OCI-LY3 (cell line): Measurements from ENCODE around the gene GRAMD4.

Source experiments
- H2AFZ ChIP-seq: fragments of 200-600, 300-600 bp; shearing (Covaris generic); 2 replicates; pipeline ENCODE4 v1.6.0; 2014; ENCODE audit warnings: antibody characterized with exemption, low read depth, low read length
- H3K27ac ChIP-seq: fragments of 200-600, 300-600 bp; sonication (generic); 2 replicates; pipeline ENCODE4 v1.5.1; 2014; ENCODE audit warnings: mild to moderate bottlenecking, low read length, moderate library complexity, mixed read lengths
- H3K27me3 ChIP-seq: fragments of 200-600, 300-600 bp; sonication (generic); 2 replicates; pipeline ENCODE4 v1.6.1; 2014; ENCODE audit warnings: low read depth, low read length, mixed read lengths
- H3K36me3 ChIP-seq: fragments of 200-600, 300-600 bp; sonication (generic); replicated peaks from 2 replicates; pipeline ENCODE3; 2014; ENCODE audit warnings: low read depth, low read length, mixed read lengths
- H3K4me1 ChIP-seq: fragments of 300-600, 200-600 bp; sonication (generic); 2 replicates; pipeline ENCODE4 v1.6.1; 2014; ENCODE audit warnings: low read length, mixed read lengths
- H3K4me2 ChIP-seq: fragments of 200-600, 300-600 bp; sonication (generic); 2 replicates; pipeline ENCODE4 v1.6.1; 2014; ENCODE audit warnings: low read length, mixed read lengths
- H3K4me3 ChIP-seq: fragments of 300-600, 200-600 bp; sonication (generic); 2 replicates; pipeline ENCODE4 v1.5.1; 2014; ENCODE audit warnings: antibody characterized with exemption, mild to moderate bottlenecking, low read length, moderate library complexity
- H3K79me2 ChIP-seq: fragments of 300-600, 200-600 bp; shearing (Covaris generic); 2 replicates; pipeline ENCODE4 v1.6.1; 2014; ENCODE audit warnings: mild to moderate bottlenecking, low read length, mixed read lengths
- H3K9ac ChIP-seq: fragments of 300-600, 200-600 bp; shearing (Covaris generic); 2 replicates; pipeline ENCODE4 v1.6.0; 2014; ENCODE audit warnings: mild to moderate bottlenecking, low read length, moderate library complexity
- H3K9me3 ChIP-seq: fragments of 200-600, 300-600 bp; shearing (Covaris generic); 2 replicates; pipeline ENCODE4 v1.6.1; 2014; ENCODE audit warnings: low read length, mixed read lengths; ENCODE audit not compliant: insufficient read depth
- H4K20me1 ChIP-seq: fragments of 200-600, 300-600 bp; sonication (generic); 2 replicates; pipeline ENCODE4 v1.6.1; 2016; ENCODE audit warnings: low read length, mixed read lengths; ENCODE audit not compliant: insufficient read depth
- CTCF ChIP-seq: fragments of 200-600, 300-600 bp; sonication (generic); IDR thresholded peaks from 2 replicates; pipeline ENCODE4 v1.5.1; 2014; ENCODE audit warnings: antibody characterized with exemption, low read length, low read depth
- EZH2phosphoT487 ChIP-seq: fragments of 200-600 bp; shearing (Covaris generic); IDR thresholded peaks from 2 replicates; pipeline ENCODE4 v1.6.1; 2018; ENCODE audit warnings: antibody characterized with exemption, mixed run types, low read depth

Gene GRAMD4

GRCh38 chr22:46651316-46651715 is 31.1 kb downstream of the GRAMD4 start:
- Histone ChIP-seq H2AFZ (no peak overlapping the region), H3K9me3 (no peaks in the 10 kb centered on the region), H3K27me3 (no peaks in the 10 kb centered on the region), H3K9ac (no peak overlapping the region), H3K4me3 (no peak overlapping the region), H3K4me2 (no peak overlapping the region), H3K4me1 (peaks cover 11% of the 10 kb centered on the region), H3K79me2 (0 out of 2 replicates have a peak, but pooled peaks cover 4% of the 10 kb centered on the region), H3K36me3 (peaks cover 3% of the 10 kb centered on the region), H3K27ac (no peak overlapping the region), H4K20me1 (peaks cover 84% of the 10 kb centered on the region)
- no peak for TF ChIP-seq EZH2phosphoT487
- no peak for TF ChIP-seq CTCF

- Histone ChIP-seq H3K79me2 (0 out of 2 replicates have a peak, but pooled peaks cover 4% of the 10 kb centered on the region), H3K27ac (no peak overlapping the region), H3K9me3 (no peaks in the 10 kb centered on the region), H3K9ac (no peak overlapping the region), H3K4me3 (no peak overlapping the region), H3K4me2 (no peak overlapping the region), H4K20me1 (peaks cover 88% of the 10 kb centered on the region), H3K36me3 (peaks cover 3% of the 10 kb centered on the region), H3K4me1 (peaks cover 11% of the 10 kb centered on the region), H3K27me3 (no peaks in the 10 kb centered on the region), H2AFZ (no peak overlapping the region)
- no peak for TF ChIP-seq CTCF
- TF ChIP-seq EZH2phosphoT487, result no peak
Measured at GRCh38 chr22:46652081-46652846, 32.1 kb downstream of the GRAMD4 start.

- no peaks in the 10 kb centered on the region for H3K9me3 ChIP-seq
- peaks cover 3% of the 10 kb centered on the region for H3K36me3 ChIP-seq
- peaks cover 11% of the 10 kb centered on the region for H3K4me1 ChIP-seq
- TF ChIP-seq EZH2phosphoT487 (no peak), CTCF (no peak)
- no peaks in the 10 kb centered on the region for H3K27me3 ChIP-seq
- H3K9ac ChIP-seq, result no peak overlapping the region
- H2AFZ ChIP-seq, result no peak overlapping the region
- no peak overlapping the region for H3K4me2 ChIP-seq
- no peak overlapping the region for H3K27ac ChIP-seq
- H4K20me1 ChIP-seq, result peaks cover 87% of the 10 kb centered on the region
- 0 out of 2 replicates have a peak, but pooled peaks cover 4% of the 10 kb centered on the region for H3K79me2 ChIP-seq
- H3K4me3 ChIP-seq, result no peak overlapping the region
Measured at GRCh38 chr22:46652847-46653331, 32.7 kb downstream of the GRAMD4 start.

DNA sequence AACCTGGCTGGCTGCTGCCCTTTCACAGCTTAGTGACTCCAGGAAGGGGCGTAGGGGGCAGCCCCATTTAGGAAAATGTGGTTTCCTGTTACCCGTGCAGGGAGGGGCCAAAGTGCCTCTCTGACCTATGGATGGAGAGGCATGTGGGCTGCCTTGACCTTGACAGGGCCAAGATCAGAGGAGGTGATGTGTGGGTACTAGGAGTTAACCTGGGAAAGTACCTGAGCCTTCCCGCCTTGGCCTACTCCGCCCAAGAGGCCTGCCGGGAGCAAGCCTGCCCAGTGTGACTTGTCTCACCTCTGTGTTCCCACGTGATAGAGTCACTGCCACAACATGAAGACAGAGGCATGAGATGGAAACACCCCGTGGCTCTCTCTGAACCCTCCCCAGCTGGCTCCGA is 33.4 kb downstream of the GRAMD4 start:
- Histone ChIP-seq H3K27ac (no peak overlapping the region), H3K4me2 (peak overlapping the region; percentile 30; the same call in 1 of the 2 replicates), H3K9ac (no peak overlapping the region), H3K4me3 (no peak overlapping the region), H3K9me3 (no peaks in the 10 kb centered on the region), H3K4me1 (peaks cover 11% of the 10 kb centered on the region), H2AFZ (no peak overlapping the region), H3K79me2 (0 out of 2 replicates have a peak, but pooled peaks cover 4% of the 10 kb centered on the region), H3K27me3 (no peaks in the 10 kb centered on the region), H3K36me3 (peaks cover 3% of the 10 kb centered on the region), H4K20me1 (peaks cover 86% of the 10 kb centered on the region)
- TF ChIP-seq CTCF (no peak), EZH2phosphoT487 (no peak)
